WTC11 (cell line): Measurements from ENCODE around the gene KRR1.

Experiments
- ATF1 ChIP-seq: sonication (generic); formaldehyde crosslinking; IDR thresholded peaks from 2 replicates; pipeline ENCODE4 v1.8.1; 2023; ENCODE audit warnings: mild to moderate bottlenecking, moderate library complexity, missing genetic modification reagents
- CTCF ChIP-seq: fragments of 200-600 bp; IDR thresholded peaks from 2 replicates; pipeline ENCODE4 v1.8.0; 2022; ENCODE audit warnings: antibody characterized with exemption
- JUN ChIP-seq: sonication (generic); formaldehyde crosslinking; IDR thresholded peaks from 2 replicates; pipeline ENCODE4 v1.8.0; 2023; ENCODE audit warnings: mild to moderate bottlenecking, missing genetic modification reagents
- MAX ChIP-seq: sonication (generic); formaldehyde crosslinking; IDR thresholded peaks from 2 replicates; pipeline ENCODE4 v1.8.0; 2022; ENCODE audit warnings: mild to moderate bottlenecking, missing genetic modification reagents
- MYBL2 ChIP-seq: sonication (generic); formaldehyde crosslinking; IDR thresholded peaks from 2 replicates; pipeline ENCODE4 v1.8.1; 2023; ENCODE audit warnings: mild to moderate bottlenecking, moderate library complexity, missing genetic modification reagents
- NFYB ChIP-seq: sonication (generic); formaldehyde crosslinking; conservative IDR thresholded peaks from 2 replicates; pipeline ENCODE4 v1.8.0; 2022; ENCODE audit warnings: low read depth, missing genetic modification reagents
- PRDM15 ChIP-seq: sonication (generic); formaldehyde crosslinking; IDR thresholded peaks from 2 replicates; pipeline ENCODE4 v1.8.0; 2022; ENCODE audit warnings: missing genetic modification reagents
- SMAD3 ChIP-seq: sonication (generic); formaldehyde crosslinking; IDR thresholded peaks from 2 replicates; pipeline ENCODE4 v1.8.0; 2022; ENCODE audit warnings: missing genetic modification reagents, mild to moderate bottlenecking, borderline replicate concordance
- SOX15 ChIP-seq: fragments of 250-450 bp; sonication (Bioruptor Pico); IDR thresholded peaks from 2 replicates; pipeline ENCODE4 v1.9.0; 2021; ENCODE audit warnings: mild to moderate bottlenecking
- ZNF121 ChIP-seq: sonication (generic); formaldehyde crosslinking; IDR thresholded peaks from 2 replicates; pipeline ENCODE4 v1.8.0; 2023; ENCODE audit warnings: missing genetic modification reagents
- ZNF232 ChIP-seq: sonication (generic); formaldehyde crosslinking; IDR thresholded peaks from 2 replicates; pipeline ENCODE4 v1.8.0; 2022; ENCODE audit warnings: mild to moderate bottlenecking, missing genetic modification reagents
- TF ChIP-seq, protein P1 (sequence below): sonication (generic); formaldehyde crosslinking; IDR thresholded peaks from 2 replicates; pipeline ENCODE4 v1.8.0; 2022; ENCODE audit warnings: mild to moderate bottlenecking, missing genetic modification reagents

DNA sequence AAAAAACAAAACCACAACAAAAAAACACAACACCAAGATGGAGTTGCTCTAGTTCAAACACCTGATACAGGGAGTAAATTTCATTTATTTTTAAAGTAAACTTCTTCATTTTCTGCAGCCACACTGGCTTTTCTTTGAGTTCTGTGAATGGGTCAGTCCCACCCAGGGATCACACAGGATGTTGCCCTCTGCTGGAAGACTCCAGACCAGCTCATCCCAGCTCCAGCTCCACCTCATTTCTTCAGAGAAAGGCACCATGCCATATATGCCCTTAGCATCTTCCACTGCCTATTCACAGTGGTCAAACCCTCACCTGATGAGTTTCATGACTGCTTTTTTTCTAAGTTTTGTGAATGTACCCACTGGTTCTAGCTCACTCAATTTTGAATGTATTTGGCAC, 22.9 kb downstream of the KRR1 start:
- TF ChIP-seq ATF1 (CRISPR knock-in tag) (no peak), MYBL2 (no peak), JUN (CRISPR knock-in tag) (no peak), MAX (CRISPR knock-in tag) (no peak), CTCF (no peak), PRDM15 (no peak), SMAD3 (CRISPR knock-in tag) (no peak), ZNF121 (CRISPR knock-in tag) (no peak), NFYB (CRISPR knock-in tag) (no peak), ZNF232 (CRISPR knock-in tag) (no peak), SOX15 (CRISPR knock-in tag) (no peak)
- TF ChIP-seq, protein P1, sequence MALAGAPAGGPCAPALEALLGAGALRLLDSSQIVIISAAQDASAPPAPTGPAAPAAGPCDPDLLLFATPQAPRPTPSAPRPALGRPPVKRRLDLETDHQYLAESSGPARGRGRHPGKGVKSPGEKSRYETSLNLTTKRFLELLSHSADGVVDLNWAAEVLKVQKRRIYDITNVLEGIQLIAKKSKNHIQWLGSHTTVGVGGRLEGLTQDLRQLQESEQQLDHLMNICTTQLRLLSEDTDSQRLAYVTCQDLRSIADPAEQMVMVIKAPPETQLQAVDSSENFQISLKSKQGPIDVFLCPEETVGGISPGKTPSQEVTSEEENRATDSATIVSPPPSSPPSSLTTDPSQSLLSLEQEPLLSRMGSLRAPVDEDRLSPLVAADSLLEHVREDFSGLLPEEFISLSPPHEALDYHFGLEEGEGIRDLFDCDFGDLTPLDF (CRISPR knock-in tag): no peak
